Measurements from ENCODE around the gene SMAD7.

DNA sequence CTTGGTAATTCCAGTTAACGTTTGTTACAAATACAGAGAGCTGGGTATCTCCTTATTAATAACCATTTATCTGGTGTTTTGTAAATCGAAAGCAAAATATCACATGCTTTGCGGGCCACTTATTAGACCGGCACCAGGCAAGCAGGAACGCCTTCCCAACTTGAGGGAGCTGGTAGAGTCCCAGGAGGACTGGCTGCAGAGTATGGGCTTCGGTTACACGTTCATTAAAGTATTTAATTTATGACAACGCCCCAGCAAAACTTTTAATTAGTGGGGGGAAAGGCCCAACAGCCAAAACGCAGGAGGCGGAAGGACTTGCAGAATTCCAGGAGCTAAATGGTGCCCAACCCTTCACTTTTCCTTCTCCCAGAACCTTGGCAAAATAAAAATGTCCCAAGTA is 3.7 kb downstream of the SMAD7 start:
- TF ChIP-seq, protein P1, sequence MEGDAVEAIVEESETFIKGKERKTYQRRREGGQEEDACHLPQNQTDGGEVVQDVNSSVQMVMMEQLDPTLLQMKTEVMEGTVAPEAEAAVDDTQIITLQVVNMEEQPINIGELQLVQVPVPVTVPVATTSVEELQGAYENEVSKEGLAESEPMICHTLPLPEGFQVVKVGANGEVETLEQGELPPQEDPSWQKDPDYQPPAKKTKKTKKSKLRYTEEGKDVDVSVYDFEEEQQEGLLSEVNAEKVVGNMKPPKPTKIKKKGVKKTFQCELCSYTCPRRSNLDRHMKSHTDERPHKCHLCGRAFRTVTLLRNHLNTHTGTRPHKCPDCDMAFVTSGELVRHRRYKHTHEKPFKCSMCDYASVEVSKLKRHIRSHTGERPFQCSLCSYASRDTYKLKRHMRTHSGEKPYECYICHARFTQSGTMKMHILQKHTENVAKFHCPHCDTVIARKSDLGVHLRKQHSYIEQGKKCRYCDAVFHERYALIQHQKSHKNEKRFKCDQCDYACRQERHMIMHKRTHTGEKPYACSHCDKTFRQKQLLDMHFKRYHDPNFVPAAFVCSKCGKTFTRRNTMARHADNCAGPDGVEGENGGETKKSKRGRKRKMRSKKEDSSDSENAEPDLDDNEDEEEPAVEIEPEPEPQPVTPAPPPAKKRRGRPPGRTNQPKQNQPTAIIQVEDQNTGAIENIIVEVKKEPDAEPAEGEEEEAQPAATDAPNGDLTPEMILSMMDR (conservative IDR thresholded peaks at IDR 0.05) = no peak
- TF ChIP-seq ZFX (IDR thresholded peaks at IDR 0.05) = no peak
